MM.1S (cell line): Measurements from ENCODE around the gene SELENBP1.

Experiments
- EZH2 ChIP-seq: fragments of 300-600 bp; sonication (generic); optimal IDR thresholded peaks from 2 replicates; pipeline ENCODE3; 2017; ENCODE audit warnings: low read depth, mild to moderate bottlenecking, antibody characterized with exemption, low read length, mixed read lengths
- TF ChIP-seq, protein P1 (sequence below): fragments of 300-600 bp; sonication (generic); IDR thresholded peaks from 2 replicates; pipeline ENCODE4 v1.5.1; 2016; ENCODE audit warnings: antibody characterized with exemption, low read length, mixed read lengths

DNA sequence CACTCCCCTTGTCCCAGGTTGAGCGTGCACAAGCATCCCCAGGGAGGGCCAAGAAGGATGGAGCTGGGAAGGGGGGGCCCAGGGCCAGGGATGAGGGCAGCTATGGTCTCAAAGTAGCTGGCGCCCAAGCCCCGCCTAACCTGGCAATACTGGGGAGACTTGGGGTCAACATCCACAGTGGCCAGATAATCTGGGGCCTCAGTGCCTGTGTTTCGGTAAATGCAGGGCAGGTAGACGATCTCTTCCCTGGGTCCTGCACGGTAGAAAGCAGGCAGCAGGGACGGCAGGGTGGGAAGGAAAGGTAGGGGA, 3.2 kb downstream of the SELENBP1 start:
- TF ChIP-seq, protein P1, sequence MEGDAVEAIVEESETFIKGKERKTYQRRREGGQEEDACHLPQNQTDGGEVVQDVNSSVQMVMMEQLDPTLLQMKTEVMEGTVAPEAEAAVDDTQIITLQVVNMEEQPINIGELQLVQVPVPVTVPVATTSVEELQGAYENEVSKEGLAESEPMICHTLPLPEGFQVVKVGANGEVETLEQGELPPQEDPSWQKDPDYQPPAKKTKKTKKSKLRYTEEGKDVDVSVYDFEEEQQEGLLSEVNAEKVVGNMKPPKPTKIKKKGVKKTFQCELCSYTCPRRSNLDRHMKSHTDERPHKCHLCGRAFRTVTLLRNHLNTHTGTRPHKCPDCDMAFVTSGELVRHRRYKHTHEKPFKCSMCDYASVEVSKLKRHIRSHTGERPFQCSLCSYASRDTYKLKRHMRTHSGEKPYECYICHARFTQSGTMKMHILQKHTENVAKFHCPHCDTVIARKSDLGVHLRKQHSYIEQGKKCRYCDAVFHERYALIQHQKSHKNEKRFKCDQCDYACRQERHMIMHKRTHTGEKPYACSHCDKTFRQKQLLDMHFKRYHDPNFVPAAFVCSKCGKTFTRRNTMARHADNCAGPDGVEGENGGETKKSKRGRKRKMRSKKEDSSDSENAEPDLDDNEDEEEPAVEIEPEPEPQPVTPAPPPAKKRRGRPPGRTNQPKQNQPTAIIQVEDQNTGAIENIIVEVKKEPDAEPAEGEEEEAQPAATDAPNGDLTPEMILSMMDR, result no peak
- no peak for TF ChIP-seq EZH2
